Hepatocyte (in vitro differentiated cells): ENCODE results near the gene CMIP. TPM values are rescaled to one million over a fixed set of nuclear protein-coding genes. Genes with fewer than 3 reads are reported as not detected.

Source experiments
- DNase-seq: peaks from one replicate; pipeline ENCODE4 v3.0.0-alpha.2; 2016; ENCODE audit warnings: low spot score
- H2AFZ ChIP-seq: fragments of 200-600 bp; sonication (generic); 2 replicates; pipeline ENCODE4 v1.6.0; 2016; ENCODE audit warnings: antibody characterized with exemption, mild to moderate bottlenecking
- H3K27ac ChIP-seq: fragments of 200-600 bp; sonication (generic); 2 replicates; pipeline ENCODE4 v1.5.1; 2016; ENCODE audit warnings: mild to moderate bottlenecking
- H3K27me3 ChIP-seq: fragments of 200-600 bp; sonication (generic); 2 replicates; pipeline ENCODE4 v1.6.1; 2016
- H3K36me3 ChIP-seq: fragments of 200-600 bp; sonication (generic); replicated peaks from 2 replicates; pipeline ENCODE4 v1.5.1; 2016; ENCODE audit warnings: low read depth; ENCODE audit not compliant: insufficient read depth
- H3K4me1 ChIP-seq: fragments of 200-600 bp; sonication (generic); 2 replicates; pipeline ENCODE4 v1.5.1; 2016; ENCODE audit warnings: mild to moderate bottlenecking, moderate library complexity; ENCODE audit not compliant: insufficient read depth
- H3K4me2 ChIP-seq: fragments of 200-600 bp; sonication (generic); 2 replicates; pipeline ENCODE4 v1.6.0; 2016
- H3K4me3 ChIP-seq: fragments of 200-600 bp; sonication (generic); 2 replicates; pipeline ENCODE4 v1.5.1; 2016; ENCODE audit warnings: mild to moderate bottlenecking
- H3K79me2 ChIP-seq: fragments of 200-600 bp; sonication (generic); 2 replicates; pipeline ENCODE4 v1.6.0; 2017; ENCODE audit warnings: mild to moderate bottlenecking
- H3K9me2 ChIP-seq: fragments of 200-600 bp; sonication (generic); replicated peaks from 2 replicates; pipeline ENCODE4 v1.6.0; 2017; ENCODE audit warnings: mild to moderate bottlenecking; ENCODE audit not compliant: insufficient read depth
- H3K9me3 ChIP-seq: fragments of 200-600 bp; sonication (generic); 2 replicates; pipeline ENCODE4 v1.5.1; 2016; ENCODE audit warnings: low read depth, mild to moderate bottlenecking
- H4K20me1 ChIP-seq: fragments of 200-600 bp; sonication (generic); 2 replicates; pipeline ENCODE4 v1.6.0; 2016; ENCODE audit warnings: mild to moderate bottlenecking; ENCODE audit not compliant: insufficient read depth, poor library complexity, severe bottlenecking
- EZH2 ChIP-seq: fragments of 200-600 bp; sonication (generic); IDR thresholded peaks from 2 replicates; pipeline ENCODE4 v1.6.1; 2016; ENCODE audit warnings: antibody characterized with exemption, mild to moderate bottlenecking, borderline replicate concordance
- EZH2phosphoT487 ChIP-seq: fragments of 200-600 bp; sonication (generic); IDR thresholded peaks from one replicate; pipeline ENCODE4 v1.6.1; 2018; ENCODE audit warnings: antibody characterized with exemption, mild to moderate bottlenecking, low read depth, moderate library complexity; ENCODE audit not compliant: unreplicated experiment, severe bottlenecking
- WGBS: methylation state at CpG from one replicate; pipeline ENCODE4 v1.1.6; 2016; ENCODE audit warnings: low lambda C conversion rate; ENCODE audit errors: missing lambda C conversion rate; 5-methylcytosine and 5-hydroxymethylcytosine counted together
- polyA plus RNA-seq: library from polyadenylated mRNA; unstranded; fragments of >200 nt; fragmentation: Nextera tagmentation; extraction: Ambion mirVana; gene quantifications from 2 replicates; pipeline ENCODE4 v1.2.1, GENCODE V29; 2016
- total RNA-seq: library from RNA; depleted of rRNA; stranded (reverse); fragments of >200 nt; gene quantifications from 2 replicates; pipeline ENCODE4 v1.2.3, GENCODE V29; 2014
- TF ChIP-seq, protein P1 (sequence below): fragments of 200-600 bp; sonication (generic); IDR thresholded peaks from 2 replicates; pipeline ENCODE4 v1.5.1; 2016; ENCODE audit warnings: antibody characterized with exemption, mild to moderate bottlenecking; ENCODE audit not compliant: poor library complexity

The CMIP gene
- total and polyA plus RNA-seq, 2 experiments from 2014 or later = 5.8 to 17.8 TPM

DNA sequence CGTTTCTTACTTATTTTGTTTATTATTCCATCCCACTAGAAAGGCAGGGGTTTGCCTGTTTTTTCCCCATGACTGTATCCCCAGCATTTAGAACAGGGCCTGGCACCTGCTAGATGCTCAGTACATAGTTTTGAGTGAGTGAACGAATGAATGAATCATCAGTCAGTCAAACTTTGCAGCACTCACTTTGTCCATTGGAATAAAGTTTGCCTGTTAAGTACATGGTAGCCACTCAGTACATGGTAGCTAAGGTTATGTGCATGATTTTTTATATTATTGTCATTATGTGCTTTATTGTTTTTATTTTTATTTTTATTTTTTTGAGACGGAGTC lies 88.5 kb downstream of the CMIP start:
- H3K27me3 ChIP-seq = no peaks in the 10 kb centered on the region
- H3K36me3 ChIP-seq = no peaks in the 10 kb centered on the region
- H3K4me2 ChIP-seq = no peak overlapping the region
- no peaks in the 10 kb centered on the region for H3K9me2 ChIP-seq
- TF ChIP-seq EZH2 = no peak
- TF ChIP-seq EZH2phosphoT487 = no peak
- TF ChIP-seq, protein P1, sequence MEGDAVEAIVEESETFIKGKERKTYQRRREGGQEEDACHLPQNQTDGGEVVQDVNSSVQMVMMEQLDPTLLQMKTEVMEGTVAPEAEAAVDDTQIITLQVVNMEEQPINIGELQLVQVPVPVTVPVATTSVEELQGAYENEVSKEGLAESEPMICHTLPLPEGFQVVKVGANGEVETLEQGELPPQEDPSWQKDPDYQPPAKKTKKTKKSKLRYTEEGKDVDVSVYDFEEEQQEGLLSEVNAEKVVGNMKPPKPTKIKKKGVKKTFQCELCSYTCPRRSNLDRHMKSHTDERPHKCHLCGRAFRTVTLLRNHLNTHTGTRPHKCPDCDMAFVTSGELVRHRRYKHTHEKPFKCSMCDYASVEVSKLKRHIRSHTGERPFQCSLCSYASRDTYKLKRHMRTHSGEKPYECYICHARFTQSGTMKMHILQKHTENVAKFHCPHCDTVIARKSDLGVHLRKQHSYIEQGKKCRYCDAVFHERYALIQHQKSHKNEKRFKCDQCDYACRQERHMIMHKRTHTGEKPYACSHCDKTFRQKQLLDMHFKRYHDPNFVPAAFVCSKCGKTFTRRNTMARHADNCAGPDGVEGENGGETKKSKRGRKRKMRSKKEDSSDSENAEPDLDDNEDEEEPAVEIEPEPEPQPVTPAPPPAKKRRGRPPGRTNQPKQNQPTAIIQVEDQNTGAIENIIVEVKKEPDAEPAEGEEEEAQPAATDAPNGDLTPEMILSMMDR = no peak
- no peak overlapping the region for H3K4me3 ChIP-seq
- H3K79me2 ChIP-seq = peaks cover 95% of the 10 kb centered on the region
- 98% methylated on average over 3 of the region's 3 CpGs for WGBS
- peaks cover 3% of the 10 kb centered on the region for H3K4me1 ChIP-seq
- H4K20me1 ChIP-seq = peaks cover 36% of the 10 kb centered on the region
- H2AFZ ChIP-seq = no peak overlapping the region
- no peak overlapping the region for H3K27ac ChIP-seq
- H3K9me3 ChIP-seq = no peaks in the 10 kb centered on the region
- DNase-seq = no peak

DNA sequence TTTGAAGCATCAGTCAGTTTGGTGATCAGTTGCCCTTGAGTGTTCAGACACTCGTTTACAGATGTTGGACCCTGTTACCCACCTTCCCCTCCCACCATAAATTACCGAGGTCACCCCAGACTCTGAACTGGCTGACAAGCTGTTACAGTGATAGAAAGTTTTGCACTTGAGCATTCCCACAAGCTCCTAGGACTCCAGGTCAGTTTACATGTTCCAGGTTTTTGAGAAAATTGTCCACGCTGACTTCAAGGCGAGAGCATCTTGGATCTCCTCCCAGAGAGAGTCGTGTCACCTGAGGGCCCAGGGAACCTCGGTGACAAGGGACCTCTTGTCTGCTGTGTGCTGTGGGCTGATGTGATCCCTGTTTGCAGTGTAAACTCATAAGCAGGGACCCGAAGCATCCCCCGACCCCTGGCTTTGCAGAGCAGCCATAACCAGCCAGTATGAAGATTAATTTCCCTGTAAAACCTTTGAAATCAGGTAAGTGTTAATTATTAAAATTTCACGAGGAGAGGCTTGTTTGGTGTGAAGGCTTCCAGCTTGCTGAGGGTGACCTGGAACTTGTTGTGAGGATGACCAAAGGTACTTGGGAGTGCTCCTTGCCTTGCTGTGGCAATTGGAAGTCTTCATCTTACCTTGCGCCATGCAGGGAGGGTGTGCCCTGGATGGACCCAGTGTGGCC lies 91.2 kb downstream of the CMIP start:
- H4K20me1 ChIP-seq = peaks cover 37% of the 10 kb centered on the region
- TF ChIP-seq EZH2phosphoT487 (no peak), EZH2 (no peak)
- TF ChIP-seq, protein P1 = no peak
- no peaks in the 10 kb centered on the region for H3K36me3 ChIP-seq
- no peak overlapping the region for H3K27ac ChIP-seq
- H3K4me1 ChIP-seq = peaks cover 8% of the 10 kb centered on the region
- H3K27me3 ChIP-seq = no peaks in the 10 kb centered on the region
- H3K9me3 ChIP-seq = no peaks in the 10 kb centered on the region
- H3K9me2 ChIP-seq = no peaks in the 10 kb centered on the region
- DNase-seq = no peak
- H3K4me3 ChIP-seq = no peak overlapping the region
- WGBS = 82% methylated on average over 10 of the region's 10 CpGs
- no peak overlapping the region for H3K4me2 ChIP-seq
- H2AFZ ChIP-seq = no peak overlapping the region
- H3K79me2 ChIP-seq = peaks cover 96% of the 10 kb centered on the region

DNA sequence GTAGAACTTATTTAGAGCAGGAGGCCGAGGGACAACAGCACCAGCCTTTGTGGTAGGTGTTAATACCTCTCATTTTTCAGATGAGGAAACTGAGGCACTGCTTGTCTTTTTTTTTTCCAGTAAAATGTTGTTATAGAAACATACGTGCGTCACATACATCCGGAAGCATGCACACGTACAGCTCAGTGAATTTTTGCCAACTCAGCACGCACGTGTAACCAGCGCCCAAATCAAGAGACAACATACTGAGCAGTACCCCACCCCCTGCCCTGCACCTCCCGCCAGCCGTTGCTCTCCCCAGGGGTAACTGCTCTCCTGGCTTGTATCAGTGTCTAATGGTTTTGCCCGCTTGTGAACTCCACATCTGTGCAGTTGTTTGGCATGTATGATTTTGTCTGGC lies 92.0 kb downstream of the CMIP start:
- H2AFZ ChIP-seq = no peak overlapping the region
- no peaks in the 10 kb centered on the region for H3K9me2 ChIP-seq
- H3K27me3 ChIP-seq = no peaks in the 10 kb centered on the region
- H4K20me1 ChIP-seq = peaks cover 37% of the 10 kb centered on the region
- TF ChIP-seq EZH2phosphoT487 = no peak
- TF ChIP-seq, protein P1 = no peak
- TF ChIP-seq EZH2 = no peak
- no peak overlapping the region for H3K4me3 ChIP-seq
- no peak overlapping the region for H3K4me2 ChIP-seq
- H3K79me2 ChIP-seq = peaks cover 96% of the 10 kb centered on the region
- peaks cover 16% of the 10 kb centered on the region for H3K4me1 ChIP-seq
- 95% methylated on average over 10 of the region's 11 CpGs for WGBS
- H3K27ac ChIP-seq = no peak overlapping the region
- no peak for DNase-seq
- H3K9me3 ChIP-seq = no peaks in the 10 kb centered on the region
- H3K36me3 ChIP-seq = no peaks in the 10 kb centered on the region
